Stimulated activated CD8-positive, alpha-beta memory T cell treated with anti-CD3 and anti-CD28 coated beads, Interleukin-4, amount 100 ng/mL, for 4 hours (primary cell): ENCODE data around the gene CLN6.
"Not testable (repeated sequence)": the region's sequence is repeated elsewhere in the genome, so short reads cannot be mapped to it uniquely, and the experiment has no call there.

Experiments
- DNase-seq, 2 donors: peaks; one replicate each; pipeline ENCODE4 v3.0.0-alpha.2; 2020; ENCODE audit warnings: low read depth in 2 of 2, low spot score in 1 of 2

The CLN6 gene

DNA sequence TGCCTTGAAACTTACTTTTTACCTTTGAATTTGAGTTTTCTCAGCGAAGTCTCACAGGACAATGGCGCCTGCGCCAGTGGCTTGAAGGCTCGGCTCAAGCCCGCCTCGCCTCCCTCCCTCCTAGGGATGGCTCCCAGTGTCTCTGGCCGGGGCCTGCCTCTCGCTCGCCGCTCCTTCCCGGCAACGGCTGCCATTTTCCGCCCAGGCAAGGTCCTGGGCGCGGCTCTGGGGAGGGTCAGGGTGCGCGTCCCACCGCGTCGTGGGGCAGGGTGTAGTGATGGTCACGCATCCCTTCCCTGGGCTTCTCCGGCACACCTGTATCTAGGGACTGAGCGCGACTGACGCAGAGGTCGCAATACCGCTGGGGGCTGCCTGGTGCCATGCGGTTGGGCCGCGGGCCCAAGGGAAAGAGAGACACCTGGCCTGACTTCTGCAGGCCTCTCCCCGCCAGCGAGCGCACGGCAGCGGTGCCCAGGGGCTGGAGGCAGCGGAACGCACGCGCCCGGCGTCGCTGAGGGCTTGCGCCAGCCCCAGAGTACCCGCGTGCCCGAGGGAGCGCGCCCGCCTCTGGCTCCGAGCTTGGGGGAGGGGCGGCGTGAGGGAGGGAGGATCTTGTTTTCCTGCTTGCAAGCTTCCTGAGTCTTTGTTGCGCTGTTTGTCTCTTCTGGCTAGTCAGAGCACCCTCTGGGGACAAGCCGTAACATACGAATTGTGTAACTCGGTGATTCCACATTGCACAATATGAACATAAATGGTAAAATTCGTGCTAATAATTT, 27.3 kb upstream of the CLN6 start:
- peak; percentile 20 to 40 for DNase-seq

DNA sequence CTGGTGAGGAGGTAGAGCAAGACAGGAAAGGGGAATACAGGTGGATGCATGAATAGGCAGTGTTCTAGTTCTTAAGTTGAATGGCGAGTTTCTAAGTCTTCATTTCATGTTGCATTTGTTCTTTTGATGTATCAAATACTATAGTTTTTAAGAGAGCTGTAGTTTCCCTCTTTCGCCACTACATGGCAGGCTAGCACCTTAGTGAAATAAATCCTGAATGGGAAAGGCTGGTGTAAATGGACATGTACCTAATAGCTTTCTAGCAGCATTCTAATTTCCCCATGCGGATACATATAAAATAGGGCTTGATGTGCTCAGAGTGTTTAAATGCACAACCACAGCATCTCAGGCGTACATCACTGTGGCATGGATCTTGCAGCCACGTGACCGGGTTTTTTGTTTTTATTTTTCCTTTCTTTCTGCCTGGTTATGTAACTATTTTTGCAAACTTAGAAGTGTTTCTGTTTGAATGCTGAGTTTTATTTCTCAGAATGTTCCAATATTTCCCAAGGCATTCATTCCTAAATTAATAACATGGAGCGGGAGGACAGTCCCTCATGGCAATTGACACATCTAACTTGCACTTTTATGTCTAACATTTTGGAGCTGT, 23.5 kb upstream of the CLN6 start:
- DNase-seq: no peak

DNA sequence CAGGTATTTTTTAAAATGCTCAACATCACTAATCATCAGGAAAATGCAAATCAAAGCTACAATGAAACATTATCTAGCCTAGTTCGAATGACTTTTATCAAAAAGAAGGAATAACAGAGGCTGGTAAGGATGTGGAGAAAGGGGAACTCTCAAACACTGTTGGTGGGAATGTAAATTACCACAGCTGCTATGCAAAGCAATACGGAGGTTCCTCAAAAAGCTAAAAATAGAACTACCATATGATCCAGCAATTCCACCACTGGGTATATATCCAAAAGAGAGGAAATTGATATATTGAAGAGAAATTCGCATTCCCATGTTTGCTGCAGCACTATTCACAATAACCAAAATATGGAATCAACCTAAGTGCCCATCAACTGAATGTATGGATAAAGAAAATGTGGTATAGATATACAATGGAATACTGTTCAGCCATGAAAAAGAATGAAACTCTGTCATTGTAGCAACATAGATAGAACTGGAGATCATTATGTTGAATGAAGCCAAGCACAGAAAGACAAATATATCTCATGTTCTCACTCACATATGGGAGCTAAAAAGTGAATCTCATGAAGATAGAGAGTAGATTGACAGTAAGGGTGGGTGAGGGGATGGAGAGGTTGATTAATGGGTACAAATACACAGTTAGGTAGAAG, 19.7 kb upstream of the CLN6 start:
- DNase-seq: no peak

DNA sequence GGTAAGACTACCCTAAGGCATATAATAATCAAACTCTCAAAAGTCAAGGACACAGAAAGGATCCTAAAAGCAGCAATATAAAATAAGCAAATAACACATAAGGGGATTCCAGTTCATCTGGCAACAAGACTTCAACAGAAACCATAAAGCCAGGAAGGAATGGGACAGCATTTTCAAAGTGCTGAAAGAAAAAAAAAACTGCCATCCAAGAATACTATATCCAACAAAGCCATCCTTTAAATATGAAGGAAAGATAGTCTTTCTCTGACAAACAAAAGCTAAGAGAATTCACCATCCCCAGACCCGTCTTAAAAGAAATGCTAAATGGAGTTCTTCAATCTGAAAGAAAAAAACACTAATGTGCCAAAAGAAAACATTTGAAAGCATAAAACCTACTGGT, 14.7 kb upstream of the CLN6 start:
- DNase-seq: no peak

DNA sequence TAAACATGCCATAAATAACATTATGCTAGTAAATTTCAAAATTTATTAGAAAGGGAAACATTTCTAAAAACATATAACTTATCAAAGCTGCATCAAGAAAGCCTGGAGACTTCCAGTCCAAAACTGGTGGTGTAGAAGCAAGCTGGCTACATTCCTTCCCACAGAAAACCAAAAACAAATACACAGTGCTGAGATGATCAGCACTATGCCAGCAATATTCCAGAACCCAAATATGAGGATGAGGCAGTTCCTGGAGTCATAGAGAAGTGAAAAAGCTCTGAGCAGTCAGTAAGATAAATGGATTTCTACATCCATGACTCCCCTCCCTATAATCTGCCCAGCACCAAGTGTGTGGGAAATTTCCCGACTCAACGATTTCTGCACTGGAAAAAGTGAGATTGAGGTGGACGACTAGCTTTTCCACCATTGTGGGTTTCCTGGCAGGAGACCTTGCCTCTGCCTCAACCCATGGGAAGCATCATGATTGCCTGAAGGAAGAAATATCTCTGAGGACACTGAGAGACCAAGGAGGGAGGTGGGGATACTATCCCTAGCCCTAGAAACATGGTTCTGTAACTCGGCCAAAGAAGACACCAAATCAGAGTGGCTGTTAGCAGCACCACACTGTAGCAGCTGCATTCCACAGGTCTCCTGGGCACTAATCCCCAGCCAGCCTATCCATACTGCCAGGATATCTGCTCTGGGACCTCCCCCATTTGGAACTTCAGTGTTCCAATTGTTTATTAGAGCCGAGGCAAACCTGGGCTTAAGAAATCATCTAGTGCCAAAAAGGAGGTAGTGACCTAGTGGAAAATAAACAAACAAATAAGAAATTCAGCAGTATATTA, 11.8 kb upstream of the CLN6 start:
- no peak for DNase-seq

DNA sequence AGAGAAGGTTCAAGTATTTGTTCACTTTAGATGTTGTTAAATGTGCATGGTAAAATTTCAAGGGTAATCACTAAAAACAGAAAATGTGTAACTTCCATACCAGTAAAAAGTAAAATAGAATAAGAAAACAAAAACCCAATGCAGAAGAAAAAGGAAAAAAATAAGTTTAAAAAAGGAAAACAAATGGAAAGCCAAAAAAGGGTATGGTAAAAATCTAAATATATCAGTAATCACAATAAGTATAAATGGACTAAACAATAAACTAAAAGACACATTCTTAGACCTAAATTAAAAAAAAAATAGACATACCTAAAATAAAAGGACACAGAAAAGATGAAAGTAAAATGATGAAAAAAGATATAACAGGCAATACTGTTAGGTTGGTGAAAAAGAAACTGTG, 9.5 kb upstream of the CLN6 start:
- DNase-seq: no peak

DNA sequence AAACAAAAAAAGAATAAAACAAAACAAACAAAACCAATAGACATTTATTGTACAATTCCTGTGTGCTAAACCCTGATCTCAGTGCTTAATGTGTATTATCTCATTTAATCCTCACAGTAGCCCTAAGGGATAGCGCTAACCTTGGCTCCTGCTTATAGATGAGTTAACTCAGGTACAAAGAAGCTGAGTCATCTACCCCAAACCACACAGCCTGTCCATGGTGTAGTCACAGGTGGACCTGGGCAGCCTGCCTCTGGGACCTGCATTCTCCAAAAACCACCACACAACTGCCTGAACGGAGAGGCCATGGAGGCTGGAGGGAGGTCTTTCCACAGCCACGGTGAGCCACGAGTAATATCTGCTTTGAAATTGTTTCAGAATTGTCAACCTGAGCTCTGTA, 5.5 kb upstream of the CLN6 start:
- no peak for DNase-seq

DNA sequence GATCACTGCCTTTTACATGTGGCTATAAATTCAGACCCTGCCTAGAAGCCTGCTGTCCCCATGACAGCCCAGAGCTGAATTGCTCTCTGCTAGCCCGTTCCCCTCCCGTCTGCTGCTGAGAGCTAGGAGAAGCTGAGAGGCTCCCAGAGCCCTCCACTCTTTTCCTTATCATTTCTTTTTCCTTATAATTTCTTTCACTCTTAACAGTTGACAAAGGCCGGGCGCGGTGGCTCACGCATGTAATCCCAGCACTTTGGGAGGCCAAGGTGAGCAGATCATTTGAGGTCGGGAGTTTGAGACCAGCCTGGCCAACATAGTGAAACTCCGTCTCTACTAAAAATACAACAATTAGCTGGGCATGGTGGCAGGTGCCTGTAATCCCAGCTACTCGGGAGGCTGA, 5.0 kb upstream of the CLN6 start:
- DNase-seq: not testable (repeated sequence)

DNA sequence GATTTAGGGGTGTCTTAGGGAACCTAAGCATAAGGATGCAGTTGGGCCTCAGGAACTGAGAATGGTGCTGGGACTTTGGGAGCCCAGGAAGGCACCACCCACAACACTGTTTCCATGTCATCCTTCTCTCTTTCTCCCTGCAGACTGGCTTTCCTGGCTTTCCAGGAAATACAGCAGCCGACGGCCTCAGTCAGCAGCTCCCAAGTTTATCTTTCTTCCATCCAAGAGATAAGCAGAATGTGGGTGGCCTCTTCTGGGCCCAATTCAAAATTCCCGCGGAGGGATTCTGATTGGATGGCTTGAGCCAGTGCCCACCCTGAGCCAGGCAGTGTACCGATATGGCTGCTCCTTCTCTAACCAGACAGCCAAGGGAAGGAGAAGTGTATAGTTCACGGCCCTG, 4.5 kb upstream of the CLN6 start:
- no peak for DNase-seq

DNA sequence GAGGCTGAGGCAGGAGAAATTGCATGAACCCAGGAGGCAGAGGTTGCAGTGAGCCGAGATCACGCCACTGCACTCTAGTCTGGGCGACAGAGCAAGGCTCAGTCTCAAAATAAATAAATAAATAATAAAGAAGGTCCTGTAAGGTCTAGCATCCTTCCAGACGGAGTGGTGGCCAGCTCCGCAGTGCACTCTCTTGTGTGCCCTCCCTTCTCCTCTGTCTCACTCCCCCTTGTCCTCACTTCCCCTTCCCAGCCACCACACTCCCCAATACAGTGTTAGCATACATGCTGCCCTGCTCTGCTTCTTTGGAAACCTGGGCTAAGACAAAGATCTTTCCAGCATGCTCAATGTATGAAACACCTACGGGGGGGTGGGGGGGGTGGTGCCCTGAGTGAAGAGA, 3.4 kb upstream of the CLN6 start:
- DNase-seq: no peak

DNA sequence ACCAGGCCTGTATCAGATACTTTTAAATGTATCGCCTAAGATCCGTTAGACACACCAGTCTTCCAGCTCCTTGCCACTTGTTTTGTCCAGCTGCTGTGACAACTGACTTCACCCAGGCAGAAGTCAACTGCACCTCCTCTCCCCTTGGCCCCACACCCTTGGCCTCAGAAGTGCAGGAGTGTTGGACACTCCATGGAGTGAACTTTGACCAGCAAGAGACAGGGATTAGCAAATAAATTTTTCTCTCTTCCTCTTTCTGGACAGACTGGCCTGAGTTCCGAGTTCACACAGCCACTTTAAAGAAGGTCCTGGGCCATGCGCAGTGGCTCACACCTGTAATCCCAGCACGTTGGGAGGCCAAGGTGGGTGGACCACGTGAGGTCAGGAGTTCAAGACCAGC, 2.9 kb upstream of the CLN6 start:
- DNase-seq: no peak

DNA sequence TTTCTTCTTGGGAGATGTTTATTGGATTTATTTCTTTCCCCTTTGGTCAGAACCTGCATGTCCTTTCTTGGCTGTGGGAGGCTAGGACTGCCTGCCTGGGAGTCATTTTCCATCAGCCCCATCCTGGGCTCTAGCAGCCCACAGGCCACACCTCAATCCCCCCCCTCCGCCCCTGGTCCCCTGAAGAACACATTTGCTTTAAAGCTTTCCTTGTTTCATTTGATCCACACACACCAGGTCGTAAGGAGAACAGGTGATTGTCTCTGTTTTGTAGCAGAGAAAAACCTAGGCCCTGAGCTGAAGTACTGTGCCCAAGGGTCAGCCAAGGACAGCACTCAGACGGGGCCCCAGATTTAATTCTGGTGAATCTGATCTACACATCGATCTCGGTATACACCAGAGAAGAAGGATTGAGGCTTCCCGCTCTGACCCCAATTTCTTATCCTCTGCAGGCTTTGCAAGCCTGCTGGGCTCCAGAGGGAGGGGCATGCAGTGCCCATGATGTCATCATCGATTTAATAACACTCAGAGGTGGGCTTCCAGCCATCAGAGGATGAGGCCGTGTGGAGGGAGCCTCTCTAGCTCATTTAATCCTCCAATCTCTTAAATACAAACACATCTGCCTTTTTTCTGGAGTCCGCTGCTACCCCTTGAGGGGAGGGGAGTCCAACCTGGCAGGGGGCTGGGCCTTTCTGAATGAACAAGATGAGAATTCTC, 1.7 kb upstream of the CLN6 start:
- no peak for DNase-seq

DNA sequence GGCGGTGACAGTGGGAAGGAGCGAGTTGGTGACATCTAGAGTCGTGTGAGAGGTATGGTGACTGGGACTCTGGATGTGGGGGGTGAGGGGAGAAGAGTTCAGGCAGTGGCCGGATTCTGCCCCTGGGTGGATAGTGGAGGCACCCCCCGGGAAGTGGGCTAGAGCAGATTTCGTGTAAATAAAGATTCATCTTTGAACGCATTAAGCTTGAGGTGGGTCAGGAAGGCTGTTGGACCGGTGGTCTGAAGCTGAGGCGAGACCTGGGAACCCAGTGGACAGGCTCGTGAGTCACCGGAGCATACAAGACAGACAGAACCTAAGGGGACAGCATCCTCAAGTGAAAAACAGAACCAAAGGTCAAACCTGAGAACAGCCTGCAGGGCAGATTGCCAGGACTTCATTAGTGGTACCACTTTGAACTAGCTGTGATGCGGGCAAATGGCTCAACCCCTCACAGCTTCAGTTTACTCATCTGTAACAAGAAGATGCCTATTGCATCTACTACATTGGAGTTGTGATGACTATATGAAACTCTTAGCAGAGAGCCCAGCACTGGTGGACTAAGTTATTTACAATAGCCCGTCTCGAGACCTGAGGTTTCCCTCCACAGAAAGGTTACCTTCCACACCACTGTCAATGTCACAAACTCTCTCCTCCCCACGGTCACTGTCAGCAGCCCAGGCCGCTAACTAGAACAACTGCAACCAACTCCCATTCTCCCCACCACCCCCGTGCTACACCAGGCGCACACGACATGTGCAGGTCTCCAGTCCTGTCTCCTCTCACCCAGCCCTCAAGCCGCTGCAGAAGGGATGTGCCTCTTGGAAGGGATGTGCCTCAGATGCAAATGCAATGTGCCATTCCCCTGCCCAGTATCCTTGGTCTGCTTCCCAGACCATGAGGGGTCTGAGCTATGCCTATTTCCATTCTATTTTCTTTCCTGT, 901 bp upstream of the CLN6 start:
- no peak for DNase-seq

DNA sequence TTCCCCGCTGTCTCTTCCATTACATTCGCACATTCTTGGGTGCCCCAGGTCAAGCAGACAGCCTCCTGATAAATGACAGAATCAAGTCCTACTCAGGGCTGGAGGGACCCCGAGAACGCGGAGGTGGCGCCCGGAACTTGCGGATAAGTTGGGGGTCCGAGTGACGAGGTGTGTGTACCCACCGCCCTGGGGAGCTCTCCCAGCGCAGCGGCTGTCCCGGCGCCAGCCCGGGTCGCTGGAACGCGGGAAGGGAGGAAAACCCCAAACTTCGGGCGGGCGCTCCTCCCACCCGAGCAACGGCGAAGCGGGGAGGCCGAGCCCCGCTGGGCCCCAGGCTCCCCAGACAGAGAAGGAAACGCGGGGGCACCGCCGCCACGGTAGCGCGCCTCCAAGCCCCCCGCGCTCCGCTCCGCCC, 550 bp downstream of the CLN6 start:
- DNase-seq: no peak

DNA sequence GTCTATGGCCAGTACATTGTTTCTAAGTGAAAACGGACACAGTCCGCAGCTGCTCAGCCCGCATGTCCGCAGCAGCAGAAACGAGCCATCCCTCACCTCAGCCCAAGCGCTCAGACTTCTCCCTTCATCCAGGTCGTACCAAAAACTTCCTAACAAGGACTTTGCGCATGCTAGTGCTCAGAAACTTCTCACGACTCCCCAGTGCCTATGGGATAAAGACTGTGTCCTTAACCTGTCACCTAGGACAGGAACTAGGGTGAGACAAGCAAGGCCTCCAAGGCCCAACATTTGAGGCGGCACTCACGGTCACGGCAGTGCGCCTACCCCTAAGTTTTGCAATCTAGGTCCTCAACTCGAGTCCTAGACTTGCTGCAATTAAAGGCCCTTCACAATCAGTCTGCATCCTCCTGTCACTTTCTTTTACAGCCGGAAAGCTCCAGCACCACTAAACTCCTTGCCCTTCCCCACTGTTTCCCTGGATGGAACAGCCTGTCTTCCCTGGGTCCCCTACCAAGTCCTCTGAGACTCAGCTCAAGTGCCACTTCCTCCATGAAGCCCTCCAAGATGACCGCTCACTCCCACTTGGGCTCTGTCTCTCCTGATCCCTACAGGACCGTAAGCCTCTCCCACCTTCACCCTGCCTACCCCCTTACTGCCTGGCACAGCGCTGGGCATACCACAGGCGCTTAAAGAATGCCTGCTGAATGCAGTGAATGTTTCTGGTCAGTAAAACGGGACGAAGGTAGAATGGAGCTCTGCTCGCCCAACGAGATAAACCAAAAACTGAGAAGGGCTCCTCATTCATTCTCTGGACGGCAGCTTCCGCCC, 1.2 kb downstream of the CLN6 start:
- DNase-seq: no peak

DNA sequence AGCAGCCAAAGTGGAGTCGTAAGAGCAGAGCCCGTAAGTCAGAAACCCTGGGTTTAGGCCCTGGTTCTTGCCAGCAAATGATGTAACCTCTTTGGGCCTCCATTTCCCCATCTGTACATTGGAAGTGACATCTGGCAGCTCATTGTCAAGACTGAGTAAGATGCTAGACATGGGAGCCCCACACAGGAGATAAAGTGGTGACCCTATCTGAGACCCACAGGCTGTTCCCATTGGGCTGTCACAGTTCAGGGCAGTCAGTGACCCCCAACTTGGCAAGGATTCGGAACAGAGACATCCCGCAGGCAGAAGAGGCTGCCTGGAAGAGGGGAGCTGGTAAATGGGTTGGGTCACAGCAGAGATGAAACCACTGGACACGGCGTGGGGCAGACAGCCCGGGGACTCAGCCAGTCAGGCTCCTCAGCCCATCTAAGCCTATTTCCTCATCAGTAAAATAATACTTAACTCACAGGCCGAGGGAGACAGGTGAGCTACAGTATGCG, 1.8 kb downstream of the CLN6 start:
- no peak for DNase-seq

DNA sequence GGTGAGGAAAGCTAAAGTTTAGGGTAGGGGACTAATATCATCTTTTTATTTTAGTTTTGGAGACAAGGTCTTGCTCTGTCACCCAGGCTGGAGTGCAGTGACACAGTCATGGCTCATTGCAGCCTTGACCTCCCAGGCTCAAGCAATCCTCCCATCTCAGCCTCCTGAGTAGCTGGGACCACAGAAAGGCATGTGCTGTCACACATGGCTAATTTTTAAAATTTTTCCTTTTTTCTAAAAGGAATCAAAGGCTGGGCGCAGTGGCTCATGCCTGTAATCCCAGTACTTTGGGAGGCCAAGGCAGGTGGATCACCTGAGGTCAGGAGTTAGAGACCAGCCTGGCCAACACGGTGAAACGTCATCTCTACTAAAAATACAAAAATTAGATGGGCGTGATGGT, 4.1 kb downstream of the CLN6 start:
- DNase-seq: not testable (repeated sequence)

DNA sequence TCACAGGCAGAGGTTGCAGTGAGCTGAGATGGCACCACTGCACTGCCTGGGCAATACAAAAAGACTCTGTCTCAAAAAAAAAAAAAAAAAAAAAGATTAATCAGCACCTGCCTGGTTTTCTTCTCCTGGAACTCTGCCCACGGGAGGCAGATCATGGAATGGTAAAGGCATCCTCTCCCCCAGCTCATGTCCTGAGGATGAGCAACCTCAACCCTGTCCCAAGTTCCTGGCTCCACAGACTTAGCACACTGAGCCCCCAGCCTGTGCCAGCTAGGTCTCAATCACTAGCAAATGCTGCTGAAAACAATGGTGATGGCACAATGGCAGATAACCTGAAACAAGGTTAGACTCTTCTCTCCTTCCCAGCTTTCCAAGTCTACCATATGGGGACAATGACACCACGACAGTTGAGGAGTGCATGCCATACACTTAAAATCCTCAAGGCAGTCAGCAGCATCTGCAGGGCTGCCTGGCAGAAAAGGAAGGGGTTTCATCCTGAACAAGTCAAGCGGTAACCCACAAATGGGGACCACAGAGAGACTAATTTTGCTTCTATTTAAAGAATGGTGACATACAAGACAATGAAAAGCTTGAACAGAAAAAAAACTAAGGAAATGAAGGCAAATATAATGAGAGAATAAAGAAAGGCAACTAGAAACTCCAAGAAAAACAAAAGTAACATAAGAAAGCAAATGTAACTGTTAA, 4.8 kb downstream of the CLN6 start:
- no peak for DNase-seq
